Colonic mucosa (tissue), 4 donors: Measurements from ENCODE around the gene PRKG2. TPM values are rescaled to one million over a fixed set of nuclear protein-coding genes. Genes with fewer than 3 reads are reported as not detected.

ENCODE experiments used
- DNase-seq: peaks from one replicate; pipeline ENCODE4 v3.0.0-alpha.2; 2020
- H3K27ac ChIP-seq: fragments of 200-600 bp; one replicate; pipeline ENCODE4 v1.8.0; 2021
- H3K27me3 ChIP-seq: fragments of 200-600 bp; one replicate; pipeline ENCODE4 v1.8.0; 2021
- H3K36me3 ChIP-seq: fragments of 200-600 bp; one replicate; pipeline ENCODE4 v1.8.0; 2021
- H3K4me1 ChIP-seq: fragments of 200-600 bp; one replicate; pipeline ENCODE4 v1.8.0; 2021; ENCODE audit warnings: mild to moderate bottlenecking
- H3K4me3 ChIP-seq: fragments of 200-600 bp; one replicate; pipeline ENCODE4 v1.8.0; 2021
- H3K9ac ChIP-seq, 2 donors: one replicate each; pipeline ENCODE4 v1.7.0; 2013; ENCODE audit warnings: control low read depth in 2 of 2, low read depth in 2 of 2, low read length in 2 of 2
- H3K9me3 ChIP-seq: fragments of 200-600 bp; one replicate; pipeline ENCODE4 v1.8.0; 2021
- CTCF ChIP-seq: fragments of 200-600 bp; IDR thresholded peaks from one replicate; pipeline ENCODE4 v1.8.0; 2022; ENCODE audit warnings: antibody characterized with exemption, mild to moderate bottlenecking
- intact Hi-C: fragments of 100-400 bp; cut with DNase I; formaldehyde crosslinking; loops from one replicate; pipeline ENCODE4 v1.14.1; 2022
- total RNA-seq, 2 donors: library from RNA; stranded (reverse); fragmentation: NEBNext Ultra II Directional in 1 of 2; extraction: Animal tissue kit (Norgen Biotek cat#: 25700) in 1 of 2; gene quantifications; one replicate each; pipeline ENCODE4 v1.2.1, GENCODE V29; 2021
- donor health status: healthy.
- donor health status: DM: no; HTN: no; CAD: no.
- donor health status: DM: no; HTN: no; CAD: no.

Gene PRKG2
- total RNA-seq, 2 donors from 2014 or later: 1.8 to 2.3 TPM

- intact Hi-C loops: no loop called here
- Histone ChIP-seq H3K9me3 (no peaks in the 10 kb centered on the region), H3K27me3 (no peaks in the 10 kb centered on the region), H3K27ac (no peak overlapping the region), H3K36me3 (no peaks in the 10 kb centered on the region), H3K4me1 (no peaks in the 10 kb centered on the region), H3K9ac (no peak overlapping the region), H3K4me3 (no peak overlapping the region)
- no peak for TF ChIP-seq CTCF
- no peak for DNase-seq
Observed at GRCh38 chr4:81131563-81131962, 83.5 kb downstream of the PRKG2 start.

DNA sequence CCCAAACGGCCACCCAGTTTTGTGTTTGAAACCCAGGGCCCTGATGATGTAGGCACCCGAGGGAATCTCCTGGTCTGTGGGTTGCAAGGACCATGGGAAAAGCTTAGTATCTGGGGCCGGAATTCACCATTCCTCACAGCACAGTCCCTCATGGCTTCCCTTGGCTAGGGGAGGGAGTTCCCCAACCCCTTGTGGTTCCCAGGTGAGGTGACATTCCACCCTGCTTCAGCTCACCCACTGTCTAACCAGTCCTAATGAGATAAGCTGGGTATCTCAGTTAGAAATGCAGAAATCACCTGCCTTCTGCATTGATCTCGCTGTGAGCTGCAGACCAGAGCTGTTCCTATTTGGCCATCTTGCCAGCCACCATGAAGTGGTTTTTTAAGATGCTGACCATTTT, 84.0 kb downstream of the PRKG2 start:
- H3K4me1 ChIP-seq: no peaks in the 10 kb centered on the region
- intact Hi-C loops: no loop called here
- no peaks in the 10 kb centered on the region for H3K27me3 ChIP-seq
- no peak for DNase-seq
- no peak overlapping the region for H3K27ac ChIP-seq
- no peak overlapping the region for H3K9ac ChIP-seq
- no peaks in the 10 kb centered on the region for H3K36me3 ChIP-seq
- H3K4me3 ChIP-seq: no peak overlapping the region
- no peaks in the 10 kb centered on the region for H3K9me3 ChIP-seq
- no peak for TF ChIP-seq CTCF

- Histone ChIP-seq H3K9ac (no peak overlapping the region), H3K27me3 (no peaks in the 10 kb centered on the region), H3K36me3 (no peaks in the 10 kb centered on the region), H3K4me3 (no peak overlapping the region), H3K4me1 (no peaks in the 10 kb centered on the region), H3K9me3 (no peaks in the 10 kb centered on the region), H3K27ac (no peak overlapping the region)
- no peak for TF ChIP-seq CTCF
- no peak for DNase-seq
- intact Hi-C loops: no loop called here
Observed at GRCh38 chr4:81130569-81130968, 84.5 kb downstream of the PRKG2 start.

GRCh38 chr4:81120055-81120454, 95.0 kb downstream of the PRKG2 start:
- Histone ChIP-seq H3K9ac (no peak overlapping the region), H3K4me1 (no peaks in the 10 kb centered on the region), H3K27ac (no peak overlapping the region), H3K36me3 (no peaks in the 10 kb centered on the region), H3K27me3 (no peaks in the 10 kb centered on the region), H3K4me3 (no peak overlapping the region), H3K9me3 (no peaks in the 10 kb centered on the region)
- DNase-seq: no peak
- no peak for TF ChIP-seq CTCF
- intact Hi-C loops: no loop called here

DNA sequence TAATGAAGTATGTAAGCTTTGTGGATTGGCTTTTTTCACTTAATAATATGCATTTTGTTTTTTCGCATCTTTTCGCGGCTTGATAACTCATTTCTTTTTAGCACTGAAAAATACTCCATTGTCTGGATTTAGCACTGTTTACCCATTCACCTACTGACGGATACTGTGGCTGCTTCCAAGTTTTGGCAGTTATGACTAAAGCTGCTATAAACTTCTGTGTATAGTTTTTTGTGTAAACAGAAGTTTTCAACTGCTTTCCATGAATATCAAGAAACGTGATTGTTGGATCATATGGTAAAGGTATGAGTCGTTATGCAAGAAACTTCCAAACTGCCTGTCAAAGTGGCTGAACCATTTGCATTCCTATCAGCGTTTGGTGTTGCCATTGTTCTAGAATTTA, 96.9 kb downstream of the PRKG2 start:
- no peaks in the 10 kb centered on the region for H3K27me3 ChIP-seq
- H3K9ac ChIP-seq: no peak overlapping the region
- no peak overlapping the region for H3K27ac ChIP-seq
- intact Hi-C loops: no loop called here
- H3K36me3 ChIP-seq: no peaks in the 10 kb centered on the region
- H3K4me1 ChIP-seq: no peaks in the 10 kb centered on the region
- no peak for TF ChIP-seq CTCF
- H3K4me3 ChIP-seq: no peak overlapping the region
- H3K9me3 ChIP-seq: no peaks in the 10 kb centered on the region
- no peak for DNase-seq

DNA sequence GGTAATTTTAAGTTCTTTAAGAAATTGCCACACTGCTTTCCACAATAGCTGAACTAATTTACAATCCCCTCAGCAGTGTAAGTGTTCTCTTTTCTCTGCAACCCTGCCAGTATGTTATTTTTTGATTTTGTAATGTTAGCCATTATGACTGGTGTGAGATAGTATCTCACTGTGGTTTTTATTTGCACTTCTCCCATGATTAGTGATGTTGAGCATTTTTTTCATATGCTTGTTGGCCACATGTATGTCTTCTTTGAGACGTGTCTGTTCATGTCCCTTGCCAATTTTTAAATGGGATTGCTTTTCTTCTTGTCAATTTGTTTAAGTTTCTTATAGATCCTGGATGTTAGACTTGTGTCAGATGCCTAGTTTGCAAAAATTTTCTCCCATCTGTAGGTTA, 98.5 kb downstream of the PRKG2 start:
- Histone ChIP-seq H3K36me3 (no peaks in the 10 kb centered on the region), H3K4me3 (no peak overlapping the region), H3K9me3 (no peaks in the 10 kb centered on the region), H3K27me3 (no peaks in the 10 kb centered on the region), H3K4me1 (no peaks in the 10 kb centered on the region), H3K27ac (no peak overlapping the region), H3K9ac (no peak overlapping the region)
- intact Hi-C loops: no loop called here
- no peak for TF ChIP-seq CTCF
- no peak for DNase-seq
